ENCODE data around the gene KANSL1L. TPM values are rescaled to one million over a fixed set of nuclear protein-coding genes. Genes with fewer than 3 reads are reported as not detected.
A peak's percentile ranks its signal among the peaks of the same experiment; 100 is the strongest.

The KANSL1L gene
- total and polyA plus RNA-seq, 11 donors: 6.1 to 24.9 (median 18.0) TPM

GRCh38 chr2:210009896-210010295 lies 161.3 kb downstream of the KANSL1L start:
- H3K9me3 ChIP-seq: no peaks in the 10 kb centered on the region
- DNase-seq: no peak
- intact Hi-C loops (cut with DNase I): no loop called here
- H3K27me3 ChIP-seq: no peaks in the 10 kb centered on the region
- no peak for ATAC-seq
- no peak for TF ChIP-seq POLR2A (IDR thresholded peaks at IDR 0.05)
- TF ChIP-seq CTCF (IDR thresholded peaks at IDR 0.05): no peak
- peaks cover 0 to 39% (median 13%) of the 10 kb centered on the region in 12 donors for H3K4me1 ChIP-seq
- H3K4me3 ChIP-seq: no peak overlapping the region
- no peak overlapping the region for H3K27ac ChIP-seq
- H3K36me3 ChIP-seq: peaks cover 0 to 75% (median 44%) of the 10 kb centered on the region in 9 donors
- WGBS, 4 donors: 53 to 70% (median 69%) methylated on average over 3 of the region's 3 CpGs

GRCh38 chr2:210009126-210009525 lies 162.1 kb downstream of the KANSL1L start:
- no peak overlapping the region for H3K27ac ChIP-seq
- H3K4me1 ChIP-seq: peaks cover 0 to 47% (median 17%) of the 10 kb centered on the region in 12 donors
- no peaks in the 10 kb centered on the region for H3K27me3 ChIP-seq
- H3K36me3 ChIP-seq: peaks cover 0 to 67% (median 36%) of the 10 kb centered on the region in 9 donors
- 71 to 78% (median 75%) methylated on average over 6 of the region's 6 CpGs for WGBS, 4 donors
- DNase-seq: no peak
- TF ChIP-seq CTCF (IDR thresholded peaks at IDR 0.05) (no peak), POLR2A (IDR thresholded peaks at IDR 0.05) (no peak)
- ATAC-seq: no peak
- no peak overlapping the region for H3K4me3 ChIP-seq
- intact Hi-C loops (cut with DNase I): no loop called here
- H3K9me3 ChIP-seq: no peaks in the 10 kb centered on the region

DNA sequence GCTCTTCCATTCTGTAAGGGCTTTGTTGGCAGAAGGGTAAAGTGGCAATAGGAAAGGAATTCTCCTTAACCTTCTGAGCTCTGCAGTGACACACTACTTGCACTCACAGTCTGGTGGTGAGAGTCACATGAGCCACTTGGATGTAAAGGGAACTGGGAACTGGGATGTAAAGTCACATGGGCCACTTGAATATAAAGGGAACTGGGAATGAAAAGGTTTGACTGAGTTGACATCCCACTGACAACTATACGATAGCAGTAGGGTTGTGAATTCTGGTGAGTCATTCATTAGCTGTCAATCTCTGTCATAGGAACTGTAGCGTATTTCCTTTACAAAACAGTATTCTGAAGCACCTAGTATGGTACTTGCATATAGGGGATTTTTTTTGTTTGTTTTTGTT lies 163.3 kb downstream of the KANSL1L start:
- peak in 3 of 4 donors; percentile 30 to 55 (median 49) for ATAC-seq
- Histone ChIP-seq H3K4me1 (peaks cover 8 to 57% (median 28%) of the 10 kb centered on the region in 12 donors), H3K27ac (peak overlapping the region in 1 of 12 donors; percentile 33), H3K36me3 (peaks cover 0 to 55% (median 26%) of the 10 kb centered on the region in 9 donors), H3K4me3 (no peak overlapping the region), H3K9me3 (no peaks in the 10 kb centered on the region), H3K27me3 (no peaks in the 10 kb centered on the region)
- no peak for DNase-seq
- TF ChIP-seq CTCF (IDR thresholded peaks at IDR 0.05) (no peak), POLR2A (IDR thresholded peaks at IDR 0.05) (no peak)
- 58 to 81% (median 71%) methylated on average over 2 of the region's 2 CpGs for WGBS, 4 donors
- intact Hi-C loops (cut with DNase I): no loop called here

GRCh38 chr2:210004881-210005280 lies 166.3 kb downstream of the KANSL1L start:
- H3K4me1 ChIP-seq: peaks cover 8 to 63% (median 32%) of the 10 kb centered on the region in 12 donors
- no peaks in the 10 kb centered on the region for H3K9me3 ChIP-seq
- H3K36me3 ChIP-seq: peaks cover 0 to 25% (median 3%) of the 10 kb centered on the region in 9 donors
- DNase-seq (no peak), ATAC-seq (no peak)
- H3K4me3 ChIP-seq: no peak overlapping the region
- intact Hi-C loops (cut with DNase I): loop anchor here in 5 of 10 donors (5.0 kb wide), 2 partner anchors 167 to 172 kb away; partner anchors contain the start of gene KANSL1L (in 4 of the 5)
- 64 to 78% (median 72%) methylated on average over 2 of the region's 2 CpGs for WGBS, 4 donors
- no peaks in the 10 kb centered on the region for H3K27me3 ChIP-seq
- TF ChIP-seq CTCF (IDR thresholded peaks at IDR 0.05): no peak
- no peak for TF ChIP-seq POLR2A (IDR thresholded peaks at IDR 0.05)
- peak overlapping the region in 1 of 12 donors; percentile 61 for H3K27ac ChIP-seq

Data from heart left ventricle (tissue), 16 donors.